Transverse colon (tissue), 4 donors: ENCODE measurements around the gene OR10H5.
A peak's percentile ranks its signal among the peaks of the same experiment; 100 is the strongest.
"Not testable (repeated sequence)": the region's sequence is repeated elsewhere in the genome, so short reads cannot be mapped to it uniquely, and the experiment has no call there.

Experiments
- CTCF ChIP-seq, 5 experiments: fragments of 200-600 bp in 3 of 5; fragments of 450-650 bp in 2 of 5; sonication (generic) in 3 of 5; IDR thresholded peaks; 1 replicate in 2 of 5; 2 replicates in 3 of 5; pipeline ENCODE4 v1.5.1; 2016 to 2017; ENCODE audit warnings: antibody characterized with exemption in 5 of 5, inconsistent platforms in 3 of 5, mild to moderate bottlenecking in 2 of 5, moderate library complexity in 1 of 5
- POLR2A ChIP-seq: fragments of 450-650 bp; IDR thresholded peaks from one replicate; pipeline ENCODE4 v1.6.1; 2016; ENCODE audit warnings: antibody characterized with exemption, mild to moderate bottlenecking, moderate library complexity
- POLR2AphosphoS5 ChIP-seq, 3 donors: sonication (generic); formaldehyde crosslinking; IDR thresholded peaks; one replicate each; pipeline ENCODE4 v1.6.1; 2016; ENCODE audit warnings: antibody characterized with exemption in 3 of 3

GRCh38 chr19:15828611-15829305 lies 41.3 kb downstream of the OR10H5 start:
- not testable (repeated sequence) for TF ChIP-seq CTCF (IDR thresholded peaks at IDR 0.05); POLR2A
- peak in 1 of 3 donors; percentile 12 for TF ChIP-seq POLR2AphosphoS5 (IDR thresholded peaks at IDR 0.05)
